ENCODE measurements around the gene CACNA2D1. TPM values are rescaled to one million over a fixed set of nuclear protein-coding genes. Genes with fewer than 3 reads are reported as not detected.

CACNA2D1 gene
- total RNA-seq, 3 donors from 2014 or later (not counting 1 experiment from before 2014, with no cell fraction given), result not detected

GRCh38 chr7:82188636-82189035 is 254.9 kb downstream of the CACNA2D1 start:
- Histone ChIP-seq H3K9me3 (ENCODE audit: control insufficient read depth, insufficient read depth, low read length) (no peaks in the 10 kb centered on the region), H3K4me1 (ENCODE audit: control insufficient read depth, insufficient read depth, low read length) (no peaks in the 10 kb centered on the region), H3K27me3 (ENCODE audit: control insufficient read depth, insufficient read depth, low read length) (no peaks in the 10 kb centered on the region), H3K4me3 (ENCODE audit: low read length) (no peak overlapping the region), H3K36me3 (ENCODE audit: control insufficient read depth, insufficient read depth, low read length) (no peaks in the 10 kb centered on the region), H3K27ac (ENCODE audit: low read length) (no peak overlapping the region)
- WGBS (ENCODE audit: insufficient coverage), result 70% methylated on average over 2 of the region's 2 CpGs
- no peaks in the 10 kb centered on the region for H3K36me3 Mint-ChIP-seq
- H3K4me3 Mint-ChIP-seq, result no peak overlapping the region
- peaks cover 2 to 10% of the 10 kb centered on the region in 2 donors for H3K9me3 Mint-ChIP-seq
- intact Hi-C loops (cut with micrococcal nuclease), result no loop called here
- ATAC-seq, result no peak
- no peak for DNase-seq
- no peaks in the 10 kb centered on the region for H3K27me3 Mint-ChIP-seq (ENCODE audit: low read depth in 2 of 2)
- no peaks in the 10 kb centered on the region for H3K4me1 Mint-ChIP-seq
- no peak for TF ChIP-seq CTCF (IDR thresholded peaks at IDR 0.05)
- no peak overlapping the region for H3K27ac Mint-ChIP-seq

GRCh38 chr7:82185443-82185842 is 258.1 kb downstream of the CACNA2D1 start:
- Mint-ChIP-seq H3K4me3 (no peak overlapping the region), H3K9me3 (peaks cover 7 to 10% of the 10 kb centered on the region in 2 donors), H3K27me3 (ENCODE audit: low read depth in 2 of 2) (no peaks in the 10 kb centered on the region), H3K4me1 (no peaks in the 10 kb centered on the region), H3K36me3 (no peaks in the 10 kb centered on the region), H3K27ac (no peak overlapping the region)
- ATAC-seq, result no peak
- Histone ChIP-seq H3K4me3 (ENCODE audit: low read length) (no peak overlapping the region), H3K27me3 (ENCODE audit: control insufficient read depth, insufficient read depth, low read length) (no peaks in the 10 kb centered on the region), H3K36me3 (ENCODE audit: control insufficient read depth, insufficient read depth, low read length) (no peaks in the 10 kb centered on the region), H3K9me3 (ENCODE audit: control insufficient read depth, insufficient read depth, low read length) (peaks cover 4% of the 10 kb centered on the region), H3K27ac (ENCODE audit: low read length) (no peak overlapping the region), H3K4me1 (ENCODE audit: control insufficient read depth, insufficient read depth, low read length) (no peaks in the 10 kb centered on the region)
- no peak for TF ChIP-seq CTCF (IDR thresholded peaks at IDR 0.05)
- DNase-seq, result no peak
- WGBS (ENCODE audit: insufficient coverage), result 92% methylated on average over 2 of the region's 2 CpGs
- intact Hi-C loops (cut with micrococcal nuclease), result no loop called here

GRCh38 chr7:82183634-82184033 is 259.9 kb downstream of the CACNA2D1 start:
- H3K9me3 ChIP-seq (ENCODE audit: control insufficient read depth, insufficient read depth, low read length), result peaks cover 9% of the 10 kb centered on the region
- Mint-ChIP-seq H3K9me3 (peaks cover 5 to 9% of the 10 kb centered on the region in 2 donors), H3K4me1 (no peaks in the 10 kb centered on the region), H3K36me3 (no peaks in the 10 kb centered on the region), H3K27me3 (ENCODE audit: low read depth in 2 of 2) (no peaks in the 10 kb centered on the region), H3K27ac (no peak overlapping the region), H3K4me3 (no peak overlapping the region)
- ATAC-seq (no peak), DNase-seq (no peak)
- WGBS (ENCODE audit: insufficient coverage), result 88% methylated on average over 4 of the region's 4 CpGs
- no peak for TF ChIP-seq CTCF (IDR thresholded peaks at IDR 0.05)
- no peaks in the 10 kb centered on the region for H3K27me3 ChIP-seq (ENCODE audit: control insufficient read depth, insufficient read depth, low read length)
- intact Hi-C loops (cut with micrococcal nuclease), result no loop called here
- H3K4me3 ChIP-seq (ENCODE audit: low read length), result no peak overlapping the region
- no peak overlapping the region for H3K27ac ChIP-seq (ENCODE audit: low read length)
- H3K36me3 ChIP-seq (ENCODE audit: control insufficient read depth, insufficient read depth, low read length), result no peaks in the 10 kb centered on the region
- no peaks in the 10 kb centered on the region for H3K4me1 ChIP-seq (ENCODE audit: control insufficient read depth, insufficient read depth, low read length)

- Mint-ChIP-seq H3K36me3 (no peaks in the 10 kb centered on the region), H3K4me1 (no peaks in the 10 kb centered on the region), H3K9me3 (peaks cover 4 to 5% of the 10 kb centered on the region in 2 donors), H3K27me3 (ENCODE audit: low read depth in 2 of 2) (no peaks in the 10 kb centered on the region), H3K4me3 (no peak overlapping the region), H3K27ac (no peak overlapping the region)
- no peaks in the 10 kb centered on the region for H3K27me3 ChIP-seq (ENCODE audit: control insufficient read depth, insufficient read depth, low read length)
- no peak for TF ChIP-seq CTCF (IDR thresholded peaks at IDR 0.05)
- DNase-seq (no peak), ATAC-seq (no peak)
- 60% methylated on average over 1 of the region's 1 CpG for WGBS (ENCODE audit: insufficient coverage)
- H3K9me3 ChIP-seq (ENCODE audit: control insufficient read depth, insufficient read depth, low read length), result peaks cover 9% of the 10 kb centered on the region
- no peak overlapping the region for H3K27ac ChIP-seq (ENCODE audit: low read length)
- H3K4me1 ChIP-seq (ENCODE audit: control insufficient read depth, insufficient read depth, low read length), result no peaks in the 10 kb centered on the region
- H3K36me3 ChIP-seq (ENCODE audit: control insufficient read depth, insufficient read depth, low read length), result no peaks in the 10 kb centered on the region
- intact Hi-C loops (cut with micrococcal nuclease), result no loop called here
- H3K4me3 ChIP-seq (ENCODE audit: low read length), result no peak overlapping the region
Observed at GRCh38 chr7:82179311-82179710, 264.3 kb downstream of the CACNA2D1 start.
